PC-9 (cell line): ENCODE measurements around the gene TPRG1.

Source experiments
- CTCF ChIP-seq: fragments of 200-600 bp; sonication (generic); conservative IDR thresholded peaks from 2 replicates; pipeline ENCODE4 v1.6.1; 2017; ENCODE audit warnings: mixed run types, antibody characterized with exemption, mild to moderate bottlenecking, moderate library complexity
- EZH2 ChIP-seq: fragments of 200-600 bp; sonication (generic); IDR thresholded peaks from 2 replicates; pipeline ENCODE4 v1.8.0; 2017; ENCODE audit warnings: antibody characterized with exemption, low read depth

GRCh38 chr3:189317911-189318310, 146.1 kb downstream of the TPRG1 start:
- TF ChIP-seq CTCF = no peak
- no peak for TF ChIP-seq EZH2
